AG04450 (cell line): ENCODE results near the gene MPIG6B. TPM values are rescaled to one million over a fixed set of nuclear protein-coding genes. Genes with fewer than 3 reads are reported as not detected.

ENCODE experiments used
- CTCF ChIA-PET: fragments of 300-600, 350-600 bp; formaldehyde crosslinking; extraction: SDS; loops from one replicate; lab custom pipeline; 2022; ENCODE audit warnings: antibody characterized with exemption, inconsistent platforms; lab: Charles Lee
- POLR2A ChIA-PET: fragments of 350-600 bp; formaldehyde crosslinking; extraction: SDS; loops from one replicate; lab custom pipeline; 2021; ENCODE audit warnings: antibody characterized with exemption, inconsistent platforms; lab: Yijun Ruan, JAX
- DNase-seq: peaks from one replicate; pipeline ENCODE4 v3.0.0-alpha.2; 2011; ENCODE audit warnings: low read depth, low spot score
- H3K27ac ChIP-seq: one replicate; pipeline ENCODE4 v1.5.1; 2012; ENCODE audit warnings: low read depth, low read length, control low read depth
- H3K27me3 ChIP-seq: one replicate; pipeline ENCODE4 v1.6.0; 2012; ENCODE audit warnings: low read length; ENCODE audit not compliant: control insufficient read depth, insufficient read depth
- H3K4me3 ChIP-seq: 2 replicates; pipeline ENCODE4 v1.5.1; 2011; ENCODE audit warnings: mild to moderate bottlenecking, low read depth, low read length, control low read depth
- H3K9me3 ChIP-seq: 2 replicates; pipeline ENCODE4 v1.5.1; 2012; ENCODE audit warnings: low read length; ENCODE audit not compliant: control insufficient read depth, insufficient read depth
- polyA plus RNA-seq: library from polyadenylated mRNA; depleted of rRNA; stranded (reverse); fragments of >200 nt; gene quantifications from 2 replicates; pipeline ENCODE4 v1.2.3, GENCODE V29; 2011
- TF ChIP-seq, protein P1 (sequence below): IDR thresholded peaks from 2 replicates; pipeline ENCODE4 v1.5.1; 2011; ENCODE audit warnings: low read depth, low read length, control low read depth, inconsistent platforms

MPIG6B gene
- polyA plus RNA-seq, 1 experiment: not detected

DNA sequence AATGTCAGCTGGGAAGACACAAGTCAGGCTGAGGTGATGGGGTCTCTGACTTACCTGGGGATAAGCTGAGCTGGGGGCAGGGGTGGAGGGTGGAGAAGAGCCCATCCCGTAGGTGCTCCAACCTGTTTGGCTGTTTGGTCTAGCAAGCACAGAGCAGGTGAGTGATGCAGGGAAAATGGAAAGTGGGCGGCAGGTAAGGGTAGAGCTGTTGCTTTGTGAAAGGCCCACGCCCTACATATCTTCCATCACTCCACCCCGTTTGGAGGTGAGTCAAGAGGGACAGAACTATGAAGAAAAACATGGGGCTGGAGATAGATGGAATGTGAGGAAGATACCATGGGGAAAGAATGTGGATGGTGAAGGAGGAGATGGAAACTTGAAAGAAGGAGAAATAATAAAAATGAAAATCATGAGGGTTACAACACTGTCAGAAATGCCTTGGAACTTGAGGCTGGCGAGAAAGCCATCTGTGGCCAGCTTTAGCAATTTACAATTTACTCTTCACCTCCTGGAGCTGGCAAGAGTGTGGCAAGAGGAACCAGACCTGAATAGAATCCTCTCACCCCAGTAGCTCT, 2.9 kb upstream of the MPIG6B start:
- ChIA-PET CTCF (interaction anchor here (0.7 kb wide), 1 partner anchor 9 kb away, joined by 3 read pairs; no protein-coding TSS in a partner anchor), POLR2A (interaction anchor here (0.6 kb wide), 1 partner anchor 107 kb away, joined by 3 read pairs; the partner anchor contains the start of gene HSPA1B)

GRCh38 chr6:31721351-31722020, 1.7 kb upstream of the MPIG6B start, which contains the start of gene LY6G6C:
Gene LY6G6C, minus strand, starts transcription at chr6:31721746. Its CDS starts 67 bp downstream, at chr6:31721679.
- H3K4me3 ChIP-seq: no peak within 1 kb of the TSS
- no peak for DNase-seq
- no peaks in the 10 kb centered on the region; the same call in 1 of the 2 replicates for H3K9me3 ChIP-seq
- TF ChIP-seq, protein P1, sequence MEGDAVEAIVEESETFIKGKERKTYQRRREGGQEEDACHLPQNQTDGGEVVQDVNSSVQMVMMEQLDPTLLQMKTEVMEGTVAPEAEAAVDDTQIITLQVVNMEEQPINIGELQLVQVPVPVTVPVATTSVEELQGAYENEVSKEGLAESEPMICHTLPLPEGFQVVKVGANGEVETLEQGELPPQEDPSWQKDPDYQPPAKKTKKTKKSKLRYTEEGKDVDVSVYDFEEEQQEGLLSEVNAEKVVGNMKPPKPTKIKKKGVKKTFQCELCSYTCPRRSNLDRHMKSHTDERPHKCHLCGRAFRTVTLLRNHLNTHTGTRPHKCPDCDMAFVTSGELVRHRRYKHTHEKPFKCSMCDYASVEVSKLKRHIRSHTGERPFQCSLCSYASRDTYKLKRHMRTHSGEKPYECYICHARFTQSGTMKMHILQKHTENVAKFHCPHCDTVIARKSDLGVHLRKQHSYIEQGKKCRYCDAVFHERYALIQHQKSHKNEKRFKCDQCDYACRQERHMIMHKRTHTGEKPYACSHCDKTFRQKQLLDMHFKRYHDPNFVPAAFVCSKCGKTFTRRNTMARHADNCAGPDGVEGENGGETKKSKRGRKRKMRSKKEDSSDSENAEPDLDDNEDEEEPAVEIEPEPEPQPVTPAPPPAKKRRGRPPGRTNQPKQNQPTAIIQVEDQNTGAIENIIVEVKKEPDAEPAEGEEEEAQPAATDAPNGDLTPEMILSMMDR: no peak
- peaks cover 13% of the 10 kb centered on the region for H3K27me3 ChIP-seq
- CTCF ChIA-PET: no interaction called here
- POLR2A ChIA-PET: interaction anchor here (0.5 kb wide), 1 partner anchor 12 kb away, joined by 3 read pairs; no protein-coding TSS in a partner anchor
- H3K27ac ChIP-seq: no peak within 1 kb of the TSS

More for the DNA sequence above, 2.9 kb upstream of the MPIG6B start:
- Histone ChIP-seq H3K9me3 (no peaks in the 10 kb centered on the region; the same call in 1 of the 2 replicates), H3K4me3 (no peak overlapping the region), H3K27ac (no peak overlapping the region), H3K27me3 (peaks cover 15% of the 10 kb centered on the region)
- TF ChIP-seq, protein P1: no peak
- no peak for DNase-seq

GRCh38 chr6:31722173-31722572, 1.0 kb upstream of the MPIG6B start:
- ChIA-PET CTCF (no interaction called here), POLR2A (no interaction called here)
- Histone ChIP-seq H3K9me3 (no peaks in the 10 kb centered on the region; the same call in 1 of the 2 replicates), H3K4me3 (no peak overlapping the region), H3K27ac (no peak overlapping the region), H3K27me3 (peaks cover 13% of the 10 kb centered on the region)
- no peak for DNase-seq
- TF ChIP-seq, protein P1: no peak

GRCh38 chr6:31723980-31724691, 963 bp downstream of the MPIG6B start:
- TF ChIP-seq, protein P1: no peak
- ChIA-PET POLR2A (interaction anchor here (0.7 to 2.1 kb wide), 4 partner anchors 10 to 140 kb away, joined by 3 to 5 read pairs (median 4); partner anchors contain the start of genes ABHD16A and HSPA1B), CTCF (interaction anchor here (1.0 to 1.5 kb wide), 2 partner anchors 46 to 72 kb away, joined by 3 to 4 read pairs; no protein-coding TSS in a partner anchor)
- Histone ChIP-seq H3K4me3 (no peak overlapping the region), H3K27me3 (peaks cover 7% of the 10 kb centered on the region), H3K9me3 (no peaks in the 10 kb centered on the region; the same call in 1 of the 2 replicates), H3K27ac (no peak overlapping the region)
- no peak for DNase-seq
